Muscle of arm (tissue), 12 donors: ENCODE data around the gene PLEKHM2. TPM values are rescaled to one million over a fixed set of nuclear protein-coding genes. Genes with fewer than 3 reads are reported as not detected.
A peak's percentile ranks its signal among the peaks of the same experiment; 100 is the strongest.

ENCODE experiments used
- DNase-seq: peaks from one replicate; pipeline ENCODE4 v3.0.0-alpha.2; 2013
- polyA plus RNA-seq, 12 donors: library from polyadenylated mRNA; unstranded; fragments of 120-200 nt; gene quantifications; one replicate each; pipeline ENCODE4 v1.2.1, GENCODE V29; 2013; ENCODE audit not compliant: insufficient read length in 12 of 12

Gene PLEKHM2
- polyA plus RNA-seq, 12 donors: 36.4 to 62.2 (median 50.9) TPM; not detected in 1

DNA sequence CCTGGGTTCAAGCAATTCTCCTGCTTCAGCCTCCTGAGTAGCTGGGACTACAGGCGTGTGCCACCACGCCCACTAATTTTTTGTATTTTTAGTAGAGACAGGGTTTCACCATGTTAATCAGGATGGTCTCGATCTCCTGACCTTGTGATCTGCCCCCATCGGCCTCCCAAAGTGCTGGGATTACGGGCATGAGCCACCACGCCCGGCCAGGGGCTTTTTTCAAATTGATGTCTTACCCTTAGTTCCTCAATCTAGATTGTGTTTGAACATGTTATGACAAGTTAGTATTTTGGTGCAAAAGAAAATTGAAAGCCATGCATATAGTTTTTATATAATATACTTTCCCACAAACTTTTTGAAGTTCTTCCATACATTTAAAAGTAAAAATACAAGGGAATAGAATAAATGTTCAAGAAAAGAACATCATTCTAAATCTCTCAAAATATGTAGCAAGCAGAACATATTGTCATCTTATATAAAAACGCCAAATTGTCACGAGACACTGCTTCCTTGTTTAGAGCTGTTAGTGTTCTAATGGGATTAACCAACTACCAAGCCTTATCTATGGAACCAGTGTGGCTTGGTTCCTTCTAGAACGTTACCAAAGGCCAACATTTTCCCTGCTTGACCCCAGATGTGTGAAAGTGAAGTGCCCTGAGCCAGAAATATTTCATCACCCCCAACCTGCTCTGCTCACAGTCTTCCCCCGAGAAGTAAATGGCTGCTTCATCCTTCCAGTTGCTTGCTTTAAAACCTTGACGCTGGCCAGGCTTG is 9.5 kb upstream of the PLEKHM2 start:
- DNase-seq: no peak

DNA sequence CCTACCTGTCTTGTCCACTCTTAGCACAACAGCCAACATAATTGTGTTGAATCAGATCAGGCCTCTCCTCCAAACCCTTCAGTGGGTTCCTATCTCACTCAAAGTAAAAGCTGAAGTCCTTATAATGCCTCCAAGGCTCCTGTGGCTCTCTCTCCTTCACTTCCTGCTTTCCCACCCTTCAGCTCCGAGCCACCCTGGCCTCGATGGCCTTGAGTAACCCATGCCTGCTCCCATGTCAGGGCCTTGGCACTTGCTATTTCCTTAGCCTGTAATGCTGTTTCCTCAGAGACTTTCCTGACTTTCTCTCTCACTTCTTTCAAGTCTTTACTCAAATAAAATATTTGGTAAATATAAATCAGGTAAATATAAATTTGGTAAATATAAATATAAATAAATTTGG is 8.1 kb upstream of the PLEKHM2 start:
- DNase-seq: no peak

DNA sequence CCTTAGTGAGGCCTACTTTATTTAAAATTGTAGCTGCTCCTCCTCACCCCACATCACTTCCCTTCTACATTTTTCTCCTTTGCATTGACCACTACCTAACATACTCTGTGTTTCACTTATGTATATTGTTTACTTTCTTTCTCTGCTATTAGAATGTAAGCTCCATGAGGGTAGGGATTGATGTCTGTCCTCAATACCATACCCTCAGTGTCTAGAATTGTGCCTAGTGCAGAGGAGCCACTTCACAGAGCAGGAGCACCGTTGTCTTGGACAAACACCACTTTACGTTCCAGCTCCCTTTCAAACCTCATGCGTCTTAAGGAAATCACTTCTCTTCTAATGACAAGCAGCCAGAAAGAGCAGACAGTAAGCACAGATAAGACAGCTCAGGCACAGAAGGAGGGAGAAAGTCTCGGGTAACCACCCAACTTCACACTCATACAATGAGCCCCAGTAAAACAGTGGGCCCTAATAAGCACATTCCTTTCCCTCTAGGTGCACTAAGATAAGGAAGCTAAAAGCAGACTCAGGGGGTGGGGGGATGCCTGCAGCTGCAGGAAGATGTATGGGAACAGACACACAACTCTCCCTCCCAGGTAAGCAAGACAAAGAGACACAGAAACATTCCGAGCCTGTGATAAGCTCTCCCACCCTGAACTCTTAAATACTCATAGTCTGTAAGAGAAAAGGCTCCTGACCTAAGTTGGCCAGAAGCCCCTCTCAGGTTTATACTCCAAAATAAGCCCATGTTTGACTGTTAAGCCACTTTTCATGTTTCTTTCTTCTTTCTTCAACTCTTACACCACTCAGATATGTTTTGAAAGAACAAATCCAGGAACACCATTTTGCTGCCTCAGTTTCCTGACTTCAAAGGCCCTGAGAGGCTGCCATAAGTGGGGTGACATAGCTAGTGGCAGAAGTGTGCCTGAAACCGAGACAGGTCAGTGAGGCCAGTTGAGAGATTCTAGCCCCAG is 7.1 kb upstream of the PLEKHM2 start:
- DNase-seq: no peak

GRCh38 chr1:15678578-15678977 is 5.5 kb upstream of the PLEKHM2 start:
- no peak for DNase-seq

DNA sequence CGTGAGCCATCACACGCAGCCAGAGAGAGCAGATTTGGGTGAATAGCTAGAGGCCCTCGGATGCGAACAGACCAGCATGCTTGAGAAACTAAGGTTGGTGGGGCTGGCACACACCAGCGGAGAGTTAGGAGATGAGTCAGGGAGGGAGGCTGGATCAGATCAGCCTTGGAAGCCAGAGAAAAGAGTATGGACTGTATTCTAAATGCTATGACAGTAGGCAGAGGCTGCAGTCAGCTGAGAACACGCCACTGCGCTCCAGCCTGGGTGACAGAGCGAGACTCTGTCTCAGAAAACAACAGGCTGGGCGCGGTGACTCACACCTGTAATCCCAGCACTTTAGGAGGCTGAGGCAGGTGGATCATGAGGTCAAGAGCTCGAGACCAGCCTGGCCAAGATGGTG is 4.0 kb upstream of the PLEKHM2 start:
- no peak for DNase-seq

- no peak for DNase-seq
Observed at GRCh38 chr1:15680561-15681348, 3.4 kb upstream of the PLEKHM2 start.

GRCh38 chr1:15681349-15682292 is 2.5 kb upstream of the PLEKHM2 start:
- DNase-seq: no peak

DNA sequence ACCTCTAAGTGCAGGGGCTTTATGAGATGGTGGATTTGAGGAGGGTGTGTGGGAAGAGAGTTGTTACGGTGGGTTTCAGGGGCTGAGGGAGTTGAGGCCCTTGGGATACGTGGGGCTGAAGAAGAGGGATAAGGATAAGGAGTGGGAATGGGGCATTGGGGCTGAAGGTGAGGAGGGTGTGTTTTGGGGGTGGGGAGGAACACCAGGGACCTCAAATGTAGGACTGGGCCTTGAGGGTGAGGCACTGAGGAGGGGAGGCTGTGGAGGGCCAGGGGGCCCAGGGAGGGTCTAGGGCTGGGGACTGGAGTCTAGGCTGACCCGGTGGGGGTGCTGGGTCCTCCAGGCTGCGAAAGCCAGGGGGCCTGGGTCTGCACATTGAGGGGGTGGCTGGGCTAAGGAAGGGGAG is 1.2 kb upstream of the PLEKHM2 start:
- no peak for DNase-seq

GRCh38 chr1:15683345-15684039 is 628 bp upstream of the PLEKHM2 start:
- no peak for DNase-seq

GRCh38 chr1:15684468-15685291 is 560 bp downstream of the PLEKHM2 start:
- DNase-seq: peak; percentile 42

- no peak for DNase-seq
Observed at GRCh38 chr1:15685820-15686219, 1.7 kb downstream of the PLEKHM2 start.

GRCh38 chr1:15687446-15687845 is 3.3 kb downstream of the PLEKHM2 start:
- no peak for DNase-seq

- DNase-seq: no peak
Observed at GRCh38 chr1:15690317-15690716, 6.2 kb downstream of the PLEKHM2 start.

DNA sequence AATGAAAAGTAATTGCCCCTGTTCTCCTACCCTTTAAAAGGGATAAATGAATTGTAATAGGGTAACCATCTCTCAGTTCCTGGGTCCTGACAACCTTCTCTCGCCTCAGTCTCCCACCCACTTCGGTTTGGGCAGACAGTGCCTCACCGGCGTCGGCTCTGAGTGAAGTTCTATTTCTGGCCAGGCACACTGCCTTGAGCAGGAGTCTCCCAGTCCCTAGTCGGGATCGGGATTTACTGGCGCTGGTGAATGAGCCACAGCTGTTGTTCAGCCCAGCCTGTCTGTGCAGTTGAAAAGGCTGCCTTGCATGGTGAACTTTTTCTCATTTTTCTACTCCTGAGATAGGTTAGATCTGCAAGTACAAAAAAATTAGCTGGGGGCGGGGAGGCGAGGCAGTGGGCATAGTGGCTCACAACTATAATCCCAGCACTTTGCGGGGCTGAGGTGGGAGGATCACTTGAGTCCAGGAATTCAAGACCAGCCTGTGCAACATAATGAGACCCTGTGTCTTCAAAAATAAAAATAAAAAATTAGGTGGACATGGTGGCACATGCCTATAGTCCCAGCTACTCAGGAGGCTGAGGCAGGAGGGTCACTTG is 7.4 kb downstream of the PLEKHM2 start:
- peak; percentile 54 for DNase-seq

DNA sequence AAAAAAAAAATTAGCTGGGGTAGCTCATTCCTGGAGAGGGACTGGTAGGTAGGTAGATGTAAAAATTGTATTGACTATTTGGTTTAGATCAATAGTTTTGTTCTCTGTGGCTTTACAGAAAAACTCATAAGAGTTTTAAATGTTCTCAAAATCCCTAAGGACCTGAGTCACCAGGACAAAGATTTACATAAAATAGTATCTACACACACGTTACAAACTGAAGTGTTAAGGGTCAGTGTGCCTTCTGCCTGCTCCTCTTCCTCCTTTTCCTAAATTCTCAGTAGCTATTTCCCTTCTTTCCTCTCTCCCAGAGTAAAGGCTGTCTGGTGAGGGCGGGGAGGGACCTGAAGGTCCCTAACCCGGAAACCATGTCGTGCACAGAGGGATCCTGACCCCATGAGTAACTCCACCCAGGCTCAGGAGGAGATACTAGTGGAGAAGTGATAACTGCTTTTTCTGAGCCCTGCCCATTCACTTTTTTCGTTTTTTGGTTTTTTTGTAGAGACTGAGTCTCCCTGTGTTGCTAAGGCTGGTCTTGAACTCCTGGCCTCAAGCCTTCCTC is 8.1 kb downstream of the PLEKHM2 start:
- DNase-seq: no peak

- DNase-seq: no peak
Observed at GRCh38 chr1:15693371-15693770, 9.3 kb downstream of the PLEKHM2 start.

DNA sequence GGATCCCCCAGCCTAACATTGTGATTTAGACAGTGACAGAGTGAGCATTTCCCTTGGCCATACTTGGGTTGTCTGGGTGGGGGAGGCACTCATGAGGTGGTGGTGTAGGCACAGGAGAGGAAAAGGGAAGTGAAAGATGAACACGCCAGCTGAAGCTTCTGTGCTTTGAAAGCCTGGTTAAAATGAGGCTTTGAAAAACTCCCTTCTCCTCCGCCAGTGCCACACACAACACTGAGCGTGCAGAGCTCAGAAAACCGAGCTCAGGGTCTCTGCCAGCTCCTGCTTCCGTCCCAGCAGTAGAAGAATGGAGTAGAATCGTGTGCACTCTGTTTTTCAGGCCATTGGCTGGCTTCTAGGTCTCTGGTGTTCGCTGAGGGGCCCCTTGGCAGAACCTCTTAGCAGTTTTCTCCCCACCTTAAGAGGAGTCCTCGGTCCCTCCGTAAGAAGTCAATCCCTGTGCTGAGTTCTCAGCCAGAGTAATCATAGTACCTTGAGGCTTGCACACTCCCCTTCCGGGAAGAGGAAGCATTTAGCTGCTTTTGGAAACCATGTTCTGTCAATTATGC is 12.9 kb downstream of the PLEKHM2 start:
- no peak for DNase-seq

DNA sequence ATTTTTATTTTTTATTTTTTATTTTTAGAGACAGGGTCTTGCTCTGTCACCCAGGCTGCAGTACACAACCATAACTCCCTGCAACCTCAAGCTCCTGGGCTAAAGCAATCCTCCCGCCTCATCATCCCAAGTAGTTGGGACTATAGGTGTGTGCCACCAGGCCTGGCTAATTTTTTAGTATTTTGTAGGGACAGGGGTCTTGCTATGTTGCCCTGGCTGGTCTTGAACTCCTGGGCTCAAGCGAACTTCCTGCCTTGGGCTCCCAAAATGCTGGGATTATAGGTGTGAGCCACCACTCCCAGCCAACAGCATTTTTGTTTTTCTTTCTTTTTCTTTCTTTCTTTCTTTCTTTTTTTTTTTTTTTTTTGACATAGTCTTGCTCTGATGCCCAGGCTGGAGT is 14.1 kb downstream of the PLEKHM2 start:
- no peak for DNase-seq
